T-helper 2 cell treated with Interferon-gamma antibody and Interleukin-4, amounts not matched to agents 5 μg/mL and 100 μg/mL, for 36 hours (primary cell): ENCODE data around the gene C5orf47.
"Not testable (repeated sequence)": the region's sequence is repeated elsewhere in the genome, so short reads cannot be mapped to it uniquely, and the experiment has no call there.

Source experiments
- DNase-seq: peaks from one replicate; pipeline ENCODE4 v3.0.0; 2021; ENCODE audit warnings: low spot score
- H3K27ac Mint-ChIP-seq: one replicate; pipeline ENCODE4 v1.8.0; 2021; ENCODE audit warnings: mild to moderate bottlenecking, mixed read lengths
- H3K27me3 Mint-ChIP-seq: one replicate; pipeline ENCODE4 v1.8.0; 2021; ENCODE audit warnings: low read depth, mixed read lengths
- H3K36me3 Mint-ChIP-seq: one replicate; pipeline ENCODE4 v1.8.0; 2021; ENCODE audit warnings: low read depth, mixed read lengths
- H3K4me1 Mint-ChIP-seq: one replicate; pipeline ENCODE4 v1.8.0; 2021; ENCODE audit warnings: low read depth, mixed read lengths
- H3K4me3 Mint-ChIP-seq: one replicate; pipeline ENCODE4 v1.8.0; 2022; ENCODE audit warnings: mild to moderate bottlenecking, moderate library complexity, mixed read lengths
- H3K9me3 Mint-ChIP-seq: one replicate; pipeline ENCODE4 v1.8.0; 2021; ENCODE audit warnings: mixed read lengths

C5orf47 gene

GRCh38 chr5:173981185-173981761 is 7.7 kb upstream of the C5orf47 start:
- Mint-ChIP-seq H3K4me1 (no peaks in the 10 kb centered on the region), H3K27ac (no peak overlapping the region), H3K36me3 (no peaks in the 10 kb centered on the region), H3K4me3 (no peak overlapping the region), H3K9me3 (no peaks in the 10 kb centered on the region), H3K27me3 (peaks cover 27% of the 10 kb centered on the region)
- DNase-seq: no peak

DNA sequence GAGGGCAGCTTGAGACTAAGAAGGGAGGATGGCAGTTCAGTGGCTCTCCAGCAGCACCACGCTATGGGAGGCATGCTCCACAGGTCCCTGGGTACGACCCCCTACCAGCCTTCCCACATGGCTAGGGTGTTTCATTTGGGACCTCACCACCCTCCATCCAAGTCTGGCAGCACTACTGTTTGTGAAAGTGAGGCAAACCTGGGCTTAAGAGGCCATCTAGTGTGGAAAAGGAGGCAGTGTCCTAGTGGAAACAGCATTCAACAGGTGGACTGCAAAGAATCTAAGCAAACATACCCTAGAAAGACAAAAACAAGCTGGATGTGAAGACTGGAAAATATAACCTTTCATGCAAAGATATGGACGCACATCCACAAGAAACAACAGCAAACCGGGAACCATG is 4.8 kb upstream of the C5orf47 start:
- Mint-ChIP-seq H3K27me3 (peaks cover 17% of the 10 kb centered on the region), H3K9me3 (no peaks in the 10 kb centered on the region), H3K4me1 (no peaks in the 10 kb centered on the region), H3K4me3 (no peak overlapping the region), H3K27ac (no peak overlapping the region), H3K36me3 (no peaks in the 10 kb centered on the region)
- no peak for DNase-seq

DNA sequence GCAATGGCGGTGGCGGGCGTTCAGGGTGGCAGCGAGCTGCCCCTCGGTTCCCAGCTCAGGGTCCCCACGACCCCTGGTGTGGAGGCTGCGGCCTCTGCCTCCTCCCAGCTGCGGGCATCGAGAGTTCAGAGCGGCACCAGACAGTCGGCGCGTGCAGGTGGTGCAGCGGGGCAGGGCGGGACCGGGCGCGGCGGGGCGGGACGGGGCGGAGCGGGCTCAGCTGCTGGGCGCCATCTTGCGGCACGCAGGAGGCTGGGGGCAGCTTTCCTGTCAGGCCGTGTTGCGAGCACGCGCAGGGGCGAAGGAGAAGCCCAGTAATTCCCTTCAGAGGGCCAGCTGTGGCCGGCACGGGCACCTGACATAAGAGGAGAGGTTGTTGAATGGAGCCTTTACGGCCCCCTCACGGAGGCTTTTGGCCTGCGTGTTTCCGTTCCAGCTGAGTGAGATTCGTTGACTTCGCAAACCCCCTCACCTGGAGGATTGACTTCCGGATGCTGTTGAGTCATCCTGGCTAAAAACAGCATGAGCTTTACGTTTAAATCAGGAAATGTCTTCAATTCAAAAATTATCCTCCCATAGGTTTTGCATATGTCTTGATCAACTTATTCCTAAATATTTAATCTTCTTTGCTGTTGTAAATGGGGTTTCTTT is 587 bp downstream of the C5orf47 start:
- no peaks in the 10 kb centered on the region for H3K9me3 Mint-ChIP-seq
- H3K27ac Mint-ChIP-seq: no peak overlapping the region
- H3K4me3 Mint-ChIP-seq: no peak overlapping the region
- no peaks in the 10 kb centered on the region for H3K36me3 Mint-ChIP-seq
- H3K4me1 Mint-ChIP-seq: no peaks in the 10 kb centered on the region
- DNase-seq: no peak
- no peaks in the 10 kb centered on the region for H3K27me3 Mint-ChIP-seq

- DNase-seq: no peak
- no peaks in the 10 kb centered on the region for H3K9me3 Mint-ChIP-seq
- no peak overlapping the region for H3K27ac Mint-ChIP-seq
- no peaks in the 10 kb centered on the region for H3K4me1 Mint-ChIP-seq
- peaks cover 10% of the 10 kb centered on the region for H3K27me3 Mint-ChIP-seq
- no peak overlapping the region for H3K4me3 Mint-ChIP-seq
- H3K36me3 Mint-ChIP-seq: no peaks in the 10 kb centered on the region
Measured at GRCh38 chr5:173997331-173997730, 8.4 kb downstream of the C5orf47 start.

DNA sequence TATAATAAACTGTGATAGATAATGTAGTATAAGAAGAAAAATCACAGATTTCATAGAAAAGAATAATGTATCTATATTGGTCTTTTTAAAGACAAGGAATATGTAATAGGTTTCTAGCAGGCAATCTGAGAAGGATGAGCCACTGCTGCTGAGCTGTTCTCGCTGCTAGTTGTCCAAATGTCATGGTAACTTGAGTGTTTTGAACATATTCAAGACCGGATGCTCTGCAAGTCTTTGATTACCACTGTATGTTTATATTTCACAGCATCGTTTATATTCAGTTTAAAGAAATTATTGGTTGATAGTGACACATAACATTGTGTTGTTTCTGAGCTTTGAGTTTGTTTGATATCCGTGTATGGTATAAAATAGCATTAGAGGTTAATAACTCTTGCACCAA is 9.6 kb downstream of the C5orf47 start:
- H3K27me3 Mint-ChIP-seq: peaks cover 12% of the 10 kb centered on the region
- DNase-seq: no peak
- no peaks in the 10 kb centered on the region for H3K9me3 Mint-ChIP-seq
- no peak overlapping the region for H3K27ac Mint-ChIP-seq
- H3K4me1 Mint-ChIP-seq: no peaks in the 10 kb centered on the region
- H3K36me3 Mint-ChIP-seq: no peaks in the 10 kb centered on the region
- no peak overlapping the region for H3K4me3 Mint-ChIP-seq

DNA sequence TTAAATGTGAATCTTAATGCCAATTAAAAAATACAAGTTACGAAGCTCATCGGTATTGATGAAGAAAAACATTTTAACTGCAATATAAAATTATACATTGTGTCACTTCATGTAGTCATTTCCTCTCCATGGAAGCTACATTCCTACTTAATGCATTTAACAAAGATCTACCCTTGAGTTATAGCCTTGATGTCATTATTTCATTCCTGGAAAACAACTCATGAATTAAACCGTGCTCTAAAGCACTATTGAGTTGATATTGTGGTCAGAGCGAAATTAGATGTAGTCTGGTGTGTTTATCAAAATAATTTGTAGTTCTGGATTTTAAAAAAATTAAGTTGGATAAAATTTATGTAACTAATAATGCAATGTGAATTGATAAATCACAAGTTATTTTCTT is 11.1 kb downstream of the C5orf47 start:
- H3K27me3 Mint-ChIP-seq: peaks cover 15% of the 10 kb centered on the region
- no peaks in the 10 kb centered on the region for H3K4me1 Mint-ChIP-seq
- DNase-seq: no peak
- H3K9me3 Mint-ChIP-seq: no peaks in the 10 kb centered on the region
- H3K27ac Mint-ChIP-seq: no peak overlapping the region
- H3K36me3 Mint-ChIP-seq: no peaks in the 10 kb centered on the region
- no peak overlapping the region for H3K4me3 Mint-ChIP-seq

GRCh38 chr5:174003795-174004194 is 14.8 kb downstream of the C5orf47 start:
- DNase-seq: no peak

GRCh38 chr5:174008922-174009321 is 20.0 kb downstream of the C5orf47 start:
- Mint-ChIP-seq H3K4me1 (no peaks in the 10 kb centered on the region), H3K9me3 (no peaks in the 10 kb centered on the region), H3K4me3 (no peak overlapping the region), H3K27ac (no peak overlapping the region), H3K36me3 (no peaks in the 10 kb centered on the region), H3K27me3 (peaks cover 2% of the 10 kb centered on the region)
- DNase-seq: no peak

More at GRCh38 chr5:174003795-174004194, 14.8 kb downstream of the C5orf47 start:
- no peak overlapping the region for H3K4me3 Mint-ChIP-seq
- no peaks in the 10 kb centered on the region for H3K36me3 Mint-ChIP-seq
- H3K27me3 Mint-ChIP-seq: peaks cover 10% of the 10 kb centered on the region
- H3K27ac Mint-ChIP-seq: no peak overlapping the region
- H3K9me3 Mint-ChIP-seq: no peaks in the 10 kb centered on the region
- no peaks in the 10 kb centered on the region for H3K4me1 Mint-ChIP-seq

- Mint-ChIP-seq H3K27ac (no peak overlapping the region), H3K4me1 (no peaks in the 10 kb centered on the region), H3K36me3 (no peaks in the 10 kb centered on the region), H3K9me3 (no peaks in the 10 kb centered on the region), H3K4me3 (no peak overlapping the region), H3K27me3 (no peaks in the 10 kb centered on the region)
- DNase-seq: no peak
Measured at GRCh38 chr5:174010365-174010764, 21.4 kb downstream of the C5orf47 start.

- Mint-ChIP-seq H3K27ac (no peak overlapping the region), H3K9me3 (no peaks in the 10 kb centered on the region), H3K4me1 (no peaks in the 10 kb centered on the region), H3K4me3 (no peak overlapping the region), H3K36me3 (no peaks in the 10 kb centered on the region), H3K27me3 (no peaks in the 10 kb centered on the region)
- no peak for DNase-seq
Measured at GRCh38 chr5:174011441-174011840, 22.5 kb downstream of the C5orf47 start.

DNA sequence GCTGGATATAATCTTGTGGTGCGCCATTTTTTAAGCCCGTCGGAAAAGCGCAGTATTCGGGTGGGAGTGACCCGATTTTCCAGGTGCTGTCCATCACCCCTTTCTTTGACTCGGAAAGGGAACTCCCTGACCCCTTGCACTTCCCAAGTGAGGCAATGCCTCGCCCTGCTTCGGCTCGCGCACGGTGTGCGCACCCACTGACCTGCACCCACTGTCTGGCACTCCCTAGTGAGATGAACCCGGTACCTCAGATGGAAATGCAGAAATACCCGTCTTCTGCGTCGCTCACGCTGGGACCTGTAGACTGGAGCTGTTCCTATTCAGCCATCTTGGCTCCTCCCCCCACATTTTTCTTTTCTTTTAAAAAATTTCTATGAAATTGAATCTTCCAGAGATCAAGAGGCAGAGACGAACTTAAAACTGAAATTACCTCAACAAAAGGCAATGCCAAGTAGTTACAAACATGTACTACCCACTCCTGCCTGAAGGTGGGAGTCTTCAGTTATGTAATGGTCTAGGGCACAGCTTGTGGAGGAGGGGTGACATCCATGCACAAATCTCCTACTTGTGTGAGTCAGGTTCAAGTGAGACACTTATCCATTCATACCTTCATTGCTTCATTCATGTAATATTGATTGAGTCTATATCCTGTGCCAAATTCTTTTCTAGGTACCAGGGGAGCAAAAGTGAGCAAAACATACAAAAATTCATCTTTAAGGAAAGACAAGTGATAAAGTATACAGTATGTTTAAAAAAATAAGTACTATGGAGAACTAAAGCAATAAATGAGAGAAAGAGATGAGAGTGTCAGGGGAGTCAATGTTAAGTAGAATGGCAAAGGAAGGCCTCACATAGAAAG is 31.3 kb downstream of the C5orf47 start:
- H3K9me3 Mint-ChIP-seq, DNase-seq, H3K4me1 Mint-ChIP-seq, H3K27ac Mint-ChIP-seq, H3K27me3 Mint-ChIP-seq, H3K36me3 Mint-ChIP-seq, H3K4me3 Mint-ChIP-seq: not testable (repeated sequence)

GRCh38 chr5:174020928-174021304 is 31.9 kb downstream of the C5orf47 start:
- Mint-ChIP-seq H3K27ac (no peak overlapping the region), H3K4me3 (no peak overlapping the region), H3K9me3 (no peaks in the 10 kb centered on the region), H3K4me1 (no peaks in the 10 kb centered on the region), H3K27me3 (peaks cover 9% of the 10 kb centered on the region), H3K36me3 (no peaks in the 10 kb centered on the region)
- no peak for DNase-seq

GRCh38 chr5:174022384-174023095 is 33.6 kb downstream of the C5orf47 start:
- no peak overlapping the region for H3K4me3 Mint-ChIP-seq
- DNase-seq: no peak
- no peaks in the 10 kb centered on the region for H3K9me3 Mint-ChIP-seq
- no peaks in the 10 kb centered on the region for H3K4me1 Mint-ChIP-seq
- H3K27me3 Mint-ChIP-seq: peaks cover 9% of the 10 kb centered on the region
- H3K36me3 Mint-ChIP-seq: no peaks in the 10 kb centered on the region
- H3K27ac Mint-ChIP-seq: no peak overlapping the region

GRCh38 chr5:174030286-174030685 is 41.3 kb downstream of the C5orf47 start:
- Mint-ChIP-seq H3K9me3 (peaks cover 11% of the 10 kb centered on the region), H3K27me3 (no peaks in the 10 kb centered on the region), H3K27ac (no peak overlapping the region), H3K4me1 (no peaks in the 10 kb centered on the region), H3K4me3 (no peak overlapping the region), H3K36me3 (no peaks in the 10 kb centered on the region)
- no peak for DNase-seq
